GM21529 (cell line): ENCODE measurements around the gene HSPG2.

ENCODE experiments used
- ATAC-seq: cut with Tn5 transposase; IDR thresholded peaks from one replicate; pipeline ENCODE4 v1.9.1; 2021; ENCODE audit not compliant: unreplicated experiment

Gene HSPG2

DNA sequence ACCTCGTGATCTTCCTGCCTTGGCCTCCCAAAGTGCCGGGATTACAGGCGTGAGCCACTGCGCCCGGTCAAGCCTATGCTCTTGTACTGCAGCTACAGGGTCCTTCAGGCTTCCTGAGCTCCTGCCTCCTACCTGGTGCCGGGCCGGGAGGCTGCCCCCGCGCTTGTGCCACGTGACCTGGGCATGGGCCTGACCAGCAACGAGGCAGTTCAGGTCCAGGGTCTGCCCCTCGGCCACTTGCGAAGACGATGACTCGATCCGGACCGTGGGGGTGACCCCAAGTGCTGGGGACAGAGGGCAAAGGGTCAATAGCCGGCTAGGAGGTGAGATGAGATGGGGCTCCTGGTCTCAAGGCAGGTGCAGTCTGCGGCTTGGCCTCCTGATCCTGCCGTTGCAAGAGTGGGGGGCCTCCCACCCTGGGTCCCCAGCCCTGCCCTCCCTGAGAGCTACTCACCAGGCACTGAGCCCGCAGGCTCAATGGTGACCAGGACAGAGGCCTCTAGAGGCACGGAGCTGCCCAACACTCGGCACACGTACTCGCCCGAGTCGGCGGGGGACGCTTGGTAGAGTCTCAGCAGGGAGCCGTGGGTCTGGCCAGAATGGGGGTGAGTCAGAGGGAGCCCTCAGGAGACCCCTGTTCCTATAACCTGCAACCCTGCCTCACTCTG, 87.1 kb downstream of the HSPG2 start:
- ATAC-seq: no peak

DNA sequence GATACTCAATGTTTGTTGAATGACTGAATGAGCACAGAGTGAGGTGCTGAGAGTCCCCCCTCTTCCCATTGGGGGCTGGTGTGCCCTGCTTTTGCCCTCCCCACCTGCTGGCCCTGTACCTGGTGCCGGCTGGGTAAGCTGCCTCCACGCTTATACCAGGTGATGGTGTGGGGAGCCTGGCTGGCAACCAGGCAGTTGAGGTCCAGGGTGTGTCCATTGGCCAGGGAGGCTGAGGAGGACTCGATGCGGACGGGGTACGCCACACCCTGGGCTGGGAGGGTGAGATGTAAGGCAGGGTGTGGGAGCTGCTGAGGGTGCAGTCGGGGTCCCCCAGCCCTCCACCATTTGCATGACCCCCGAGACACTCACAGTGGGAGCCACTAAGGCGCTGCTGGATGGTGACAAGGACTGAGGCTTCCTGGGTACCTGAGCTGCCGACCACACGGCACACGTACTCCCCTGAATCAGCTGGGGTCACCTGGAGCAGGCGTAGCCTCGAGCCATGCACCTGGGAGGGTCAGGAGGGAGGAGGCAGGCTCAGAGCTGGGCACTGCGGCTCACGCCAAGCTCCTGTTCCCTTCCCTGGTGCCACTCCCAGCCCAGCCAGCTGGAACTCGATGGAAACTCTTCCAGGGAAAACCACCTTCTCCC, 88.5 kb downstream of the HSPG2 start:
- no peak for ATAC-seq

DNA sequence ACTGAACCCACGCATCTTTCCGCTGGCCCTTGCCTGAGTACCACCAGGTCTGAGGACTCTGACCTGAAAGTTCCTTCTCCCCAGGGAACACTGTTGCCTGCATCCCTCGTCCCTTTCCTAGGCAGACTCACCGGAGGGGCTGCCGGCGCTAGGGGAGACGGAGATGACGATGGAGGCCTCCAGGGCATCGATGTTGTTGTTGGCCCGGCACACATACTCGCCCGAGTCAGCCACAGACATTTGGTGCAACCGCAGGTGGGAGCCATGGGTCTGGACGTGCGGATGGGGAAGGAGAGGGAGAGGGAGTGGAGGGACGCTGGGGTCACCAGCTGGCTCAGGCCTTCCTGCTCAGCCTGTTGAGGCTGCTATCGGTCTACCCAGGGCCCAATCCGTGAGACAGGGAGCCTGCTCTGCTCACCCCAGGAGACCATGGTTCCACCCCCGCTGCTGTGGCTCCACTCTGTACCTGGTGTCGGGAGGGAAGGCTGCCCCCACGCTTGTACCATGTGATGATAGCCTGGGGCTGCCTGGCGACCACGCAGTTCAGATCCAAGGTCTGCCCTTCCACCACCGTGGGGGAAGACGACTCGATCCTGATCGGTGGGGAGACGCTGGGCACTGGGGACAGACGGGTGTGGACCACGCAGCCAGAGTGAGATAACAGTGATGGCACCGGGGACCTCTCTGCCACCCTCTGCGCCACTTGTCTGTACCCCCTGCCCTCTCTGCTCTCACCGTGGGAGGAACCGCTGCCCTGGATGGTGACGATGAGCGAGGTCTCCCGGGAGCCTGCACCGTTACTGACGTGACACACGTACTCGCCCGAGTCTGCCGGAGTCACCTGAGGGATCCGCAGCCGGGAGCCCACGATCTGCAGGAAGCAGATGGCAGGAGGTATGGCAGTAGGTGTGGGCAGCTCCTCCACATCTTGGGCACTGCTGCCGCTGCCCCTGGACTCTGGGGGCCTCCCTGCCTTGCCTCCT, 89.6 kb downstream of the HSPG2 start:
- no peak for ATAC-seq

DNA sequence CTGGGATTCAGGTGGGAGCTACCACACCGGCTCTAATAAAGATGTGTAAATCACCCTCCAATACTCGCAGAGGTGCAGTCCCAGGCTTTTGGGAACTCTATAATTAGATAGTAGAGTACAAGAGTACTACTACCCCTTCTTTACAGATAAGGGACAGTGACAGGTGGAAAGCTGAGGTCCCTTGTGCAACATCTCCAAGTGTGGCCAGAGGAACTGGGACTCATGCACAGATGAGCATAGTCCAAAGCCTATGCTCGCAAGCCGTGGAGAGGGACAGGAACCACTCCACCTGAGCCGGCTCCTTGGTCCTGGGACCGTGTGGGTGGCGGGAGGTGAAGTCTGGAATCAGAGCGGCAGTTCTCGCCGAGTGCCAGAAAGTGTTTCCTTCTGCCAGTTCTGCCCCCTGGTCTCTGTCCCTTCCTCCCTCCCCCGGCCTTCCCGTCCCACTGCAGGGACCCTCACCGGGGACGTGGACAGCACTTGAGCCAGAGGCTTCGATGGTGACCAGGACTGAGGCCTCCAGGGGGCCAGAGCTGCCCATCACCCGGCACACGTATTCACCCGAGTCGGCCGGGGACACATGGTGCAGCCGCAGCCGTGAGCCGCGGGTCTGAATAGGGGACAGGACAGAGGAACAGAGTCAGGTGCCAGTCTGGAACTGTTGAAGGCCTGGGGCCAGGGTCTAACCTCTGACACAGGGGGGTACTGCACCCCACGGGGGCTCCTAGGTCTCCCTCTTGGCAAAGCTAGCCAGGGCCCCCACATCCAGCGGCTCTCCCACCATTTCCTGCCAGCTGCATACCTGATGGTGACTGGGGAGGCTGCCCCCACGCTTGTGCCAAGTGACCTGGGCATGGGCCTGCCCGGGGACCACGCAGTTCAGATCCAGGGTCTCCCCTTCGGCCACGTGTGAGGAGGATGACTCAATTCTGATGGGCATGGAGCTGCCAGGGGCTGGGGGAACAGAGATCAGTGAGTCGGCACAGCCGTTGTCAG, 91.2 kb downstream of the HSPG2 start:
- no peak for ATAC-seq

DNA sequence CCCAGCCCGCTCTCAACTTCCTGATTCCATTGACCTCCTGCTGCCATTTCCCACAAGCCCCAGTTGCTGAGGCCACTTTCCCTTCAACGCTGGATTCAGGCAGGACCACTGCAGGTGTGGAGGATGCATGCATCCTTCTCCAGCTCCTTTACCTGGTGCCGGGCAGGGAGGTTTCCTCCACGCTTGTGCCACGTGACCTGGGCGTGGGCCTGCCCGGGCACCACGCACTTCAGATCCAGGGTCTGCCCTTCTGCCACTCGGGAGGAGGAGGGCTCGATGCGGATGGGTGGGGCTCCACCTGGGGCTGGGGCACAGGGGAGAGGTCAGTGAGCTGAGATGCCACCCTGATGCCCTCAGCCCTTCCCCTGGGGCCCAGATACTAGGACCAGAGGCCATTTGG, 93.1 kb downstream of the HSPG2 start:
- ATAC-seq: no peak

DNA sequence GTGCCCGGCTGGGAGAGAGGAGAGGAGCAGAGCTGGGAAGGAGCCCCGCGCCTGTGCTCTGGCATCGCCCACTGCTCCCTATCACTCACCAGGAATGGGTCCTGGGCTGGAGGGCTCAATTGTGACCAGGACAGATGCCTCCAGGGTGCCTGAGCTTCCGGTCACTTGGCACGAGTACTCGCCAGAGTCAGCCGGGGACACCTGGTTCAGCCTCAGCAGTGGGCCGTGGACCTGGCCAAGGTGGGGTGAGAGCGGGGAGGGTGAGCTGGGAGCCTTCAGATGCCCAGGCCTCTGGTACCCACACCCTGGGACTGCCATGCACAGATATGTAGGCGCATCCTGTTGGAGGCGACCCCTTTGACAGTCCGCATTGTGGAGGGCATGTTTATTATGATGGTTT, 93.9 kb downstream of the HSPG2 start:
- no peak for ATAC-seq

DNA sequence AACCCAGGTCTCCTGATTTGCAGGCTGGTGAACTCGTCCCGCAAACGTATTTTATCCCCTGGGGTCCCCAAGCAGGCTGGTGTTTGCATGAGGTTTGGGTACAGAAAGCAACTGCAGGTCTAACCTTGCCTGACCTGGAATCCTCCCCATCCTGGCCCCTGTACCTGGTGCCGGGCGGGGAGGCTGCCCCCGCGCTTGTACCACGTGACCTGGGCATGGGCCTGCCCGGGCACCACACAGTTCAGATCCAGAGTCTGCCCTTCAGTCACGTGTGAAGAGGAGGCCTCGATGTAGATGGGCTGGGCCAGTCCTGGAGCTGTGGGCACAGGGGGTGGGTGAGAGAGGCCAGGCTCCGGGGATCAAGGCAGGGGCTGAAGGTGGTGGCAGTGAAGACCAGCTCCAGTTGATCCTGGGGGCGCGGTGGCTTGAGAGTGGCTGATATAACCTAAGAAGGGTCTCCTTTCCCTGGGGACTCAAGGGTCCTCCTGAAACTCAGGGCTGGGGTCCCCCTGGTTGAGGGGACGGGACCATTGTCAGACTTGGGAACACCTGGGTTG, 94.4 kb downstream of the HSPG2 start:
- no peak for ATAC-seq

DNA sequence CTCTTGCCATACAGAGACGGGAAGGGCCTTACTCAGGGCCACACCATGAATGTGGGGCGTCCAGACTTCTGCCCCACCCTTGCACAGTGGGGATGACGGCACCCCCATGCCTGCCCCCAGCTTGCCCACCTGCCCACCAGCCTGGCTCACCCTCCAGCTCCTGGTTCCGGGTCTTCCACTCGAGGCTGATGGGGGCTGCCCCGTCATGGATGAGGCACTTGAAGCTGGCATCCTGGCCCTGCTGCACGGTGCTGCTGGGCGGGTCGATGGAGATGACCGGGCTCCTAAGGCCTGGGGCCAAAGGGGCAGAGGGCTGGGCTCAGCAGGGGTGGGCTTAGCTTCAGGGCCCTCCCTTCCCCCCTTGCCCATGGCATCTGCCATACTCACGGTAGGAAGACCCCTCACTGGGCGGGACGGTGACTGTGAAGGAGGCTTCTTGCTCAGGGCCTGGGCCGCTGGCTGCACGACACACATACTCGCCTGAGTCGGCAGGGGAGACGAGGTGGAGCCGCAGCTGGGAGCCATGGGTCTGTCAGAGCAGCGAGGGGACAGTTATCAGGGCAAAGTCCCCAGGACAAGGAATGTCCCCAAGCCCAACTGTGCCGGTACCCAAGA, 95.2 kb downstream of the HSPG2 start:
- ATAC-seq: no peak

DNA sequence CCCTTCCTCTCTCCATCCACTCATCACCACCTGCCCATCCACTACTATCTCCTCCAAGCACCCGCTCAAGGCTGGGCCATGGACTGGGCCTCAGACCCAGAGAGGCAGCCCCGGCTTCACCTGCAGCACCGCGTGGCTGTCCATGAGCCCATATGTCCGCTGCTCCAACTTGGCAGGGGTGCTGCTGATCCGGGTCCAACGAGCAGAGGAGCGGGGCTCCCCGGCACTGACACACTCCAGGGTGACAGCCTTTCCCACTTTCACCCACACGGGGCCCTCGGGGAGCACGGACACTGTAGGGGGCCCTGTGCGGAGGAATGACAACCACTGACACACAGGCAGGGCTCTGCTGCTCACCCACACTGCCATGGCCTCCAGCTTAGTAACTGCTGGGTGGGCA, 96.1 kb downstream of the HSPG2 start:
- ATAC-seq: no peak

DNA sequence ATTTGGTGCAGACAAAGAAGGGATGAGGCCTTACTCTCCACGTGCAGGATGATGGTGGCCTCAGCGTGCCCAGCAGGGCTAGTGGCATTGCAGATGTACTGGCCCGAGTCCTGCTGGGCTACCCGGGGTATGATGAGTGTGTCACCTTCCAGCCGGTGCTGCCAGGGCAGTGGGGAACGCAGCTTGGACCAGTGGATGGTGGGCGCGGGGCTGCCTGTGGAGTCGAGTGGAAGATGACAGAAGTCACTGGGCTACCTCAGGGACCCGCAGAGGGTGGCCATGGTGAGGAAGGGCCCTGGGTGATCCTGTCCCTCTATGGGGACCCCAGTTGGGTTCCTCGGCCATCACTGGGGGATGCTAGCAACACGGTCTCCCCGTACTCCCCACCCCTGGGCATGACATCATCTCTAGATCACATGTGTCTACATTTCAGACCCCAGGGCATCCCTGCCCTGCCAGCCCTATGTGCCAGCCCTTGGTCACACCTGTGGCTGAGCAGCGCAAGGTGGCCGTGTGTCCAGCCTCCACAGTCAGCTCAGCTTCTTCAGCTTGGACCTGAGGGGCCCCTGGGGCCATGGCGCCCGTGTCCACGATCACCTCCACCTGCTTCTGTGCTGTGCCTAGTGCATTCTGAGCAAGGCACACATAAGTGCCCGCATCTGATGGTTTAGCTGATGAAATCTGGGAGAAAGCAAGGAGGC, 97.6 kb downstream of the HSPG2 start:
- ATAC-seq: no peak

DNA sequence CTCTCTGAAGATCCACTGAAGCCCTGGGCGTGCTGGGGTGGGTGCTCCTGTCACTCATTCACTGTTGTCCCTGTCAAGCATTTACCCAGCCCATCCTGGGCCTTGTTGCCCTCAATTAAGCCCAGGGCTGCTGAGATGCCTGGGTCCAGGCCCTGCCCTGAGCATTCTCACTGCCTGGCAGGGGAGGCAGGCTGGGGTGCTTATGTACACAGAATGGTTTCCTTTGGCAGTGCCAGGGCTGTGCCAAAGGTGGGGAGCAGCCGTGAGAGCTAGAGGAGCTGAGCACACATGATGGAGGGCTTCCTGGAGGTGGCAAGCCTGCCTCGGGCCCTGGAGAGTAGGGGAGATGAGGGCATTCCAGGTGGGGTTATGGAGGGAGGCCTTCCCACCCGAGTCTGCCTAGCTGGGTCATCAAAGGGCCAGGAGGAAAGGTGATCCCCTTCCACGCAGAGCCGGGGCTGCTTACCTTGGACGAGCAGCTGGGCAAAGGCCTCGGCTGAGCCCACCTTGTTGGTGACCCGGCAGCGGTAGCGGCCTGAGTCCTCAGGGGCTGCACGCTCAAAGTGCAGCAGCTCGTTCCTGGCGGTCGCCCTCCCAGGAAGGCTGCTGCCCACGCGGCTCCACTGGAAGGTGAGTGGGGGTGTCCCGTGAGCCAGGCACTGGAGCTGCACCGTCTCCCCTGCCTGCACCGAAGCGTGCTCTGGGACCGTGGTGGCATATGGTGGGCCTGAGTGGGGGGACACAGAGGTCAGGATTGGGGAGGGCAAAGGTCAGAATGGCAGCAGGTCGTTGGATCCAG, 98.6 kb downstream of the HSPG2 start:
- no peak for ATAC-seq

DNA sequence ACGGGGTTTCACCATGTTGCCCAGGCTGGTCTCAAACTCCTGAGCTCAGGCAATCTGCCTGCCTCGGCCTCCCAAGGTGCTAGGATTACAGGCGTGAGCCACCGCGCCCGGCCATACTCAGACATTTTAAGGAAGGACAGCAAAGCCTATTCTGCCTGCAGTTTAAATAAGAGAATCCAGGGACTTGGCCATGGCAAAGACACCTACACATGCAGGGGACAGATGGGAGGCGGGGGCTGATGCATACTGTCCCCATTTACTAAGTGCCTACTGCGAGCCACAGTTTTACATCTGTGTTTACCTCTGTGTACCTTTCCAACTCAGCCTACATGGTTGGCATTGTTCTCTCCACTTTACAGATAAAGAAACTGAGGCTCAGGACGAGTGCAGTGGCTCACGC, 99.6 kb downstream of the HSPG2 start:
- no peak for ATAC-seq

DNA sequence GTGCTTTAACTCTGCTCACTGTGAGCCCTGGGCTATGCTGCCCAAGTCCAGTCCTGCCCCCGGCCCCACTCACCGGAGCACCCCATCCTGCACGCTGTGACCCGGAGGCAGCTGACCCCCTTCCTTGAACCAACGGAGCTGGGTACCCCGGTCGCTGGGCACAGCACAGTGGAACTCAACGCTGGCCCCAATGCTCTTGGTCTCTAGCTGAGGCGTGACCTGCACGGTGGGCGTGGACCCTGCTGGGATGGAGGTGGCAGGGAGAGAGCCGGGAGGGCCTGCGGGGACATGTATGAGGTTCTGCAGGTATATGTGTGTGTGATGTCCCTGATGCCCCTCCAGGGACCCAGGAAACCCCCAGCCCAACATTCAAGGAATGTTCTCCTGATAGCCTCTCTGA, 100.4 kb downstream of the HSPG2 start:
- no peak for ATAC-seq

DNA sequence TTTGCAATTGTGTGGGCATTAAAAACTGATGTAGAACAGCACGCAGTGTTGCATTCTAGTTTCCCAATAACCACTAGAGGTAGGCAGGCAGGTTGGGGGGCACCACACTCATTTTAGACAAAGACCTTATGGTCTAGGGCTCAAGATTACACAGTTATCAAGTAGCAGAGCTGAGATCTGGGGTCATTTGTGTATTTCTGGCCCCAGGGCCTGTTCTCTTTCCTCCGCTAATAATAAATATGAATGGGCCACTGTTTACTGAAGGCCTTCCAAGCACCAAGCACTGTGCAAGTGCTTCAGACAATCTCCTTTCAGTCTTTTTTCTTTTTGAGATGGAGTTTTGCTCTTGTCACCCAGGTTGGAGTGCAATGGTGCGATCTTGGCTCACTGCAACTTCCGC, 101.1 kb downstream of the HSPG2 start:
- ATAC-seq: no peak

DNA sequence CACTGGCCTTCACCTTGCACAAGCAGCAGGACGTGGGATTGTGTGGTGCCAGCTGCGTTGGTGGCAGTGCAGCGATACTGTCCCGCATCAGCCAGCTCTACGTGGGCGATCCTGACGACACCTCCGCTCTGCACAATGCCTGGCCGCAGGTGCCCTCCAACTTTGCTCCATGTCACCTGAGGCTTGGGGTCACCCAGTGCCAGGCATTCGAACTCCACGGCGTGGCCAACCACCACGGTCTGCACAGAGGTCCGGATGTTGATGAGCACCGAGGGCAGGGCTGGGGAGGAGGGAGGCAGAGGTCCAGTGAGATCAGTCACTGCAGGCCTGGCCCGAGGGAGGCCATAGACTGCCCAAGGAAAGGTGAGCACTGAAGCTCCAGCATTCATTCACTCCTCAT, 102.4 kb downstream of the HSPG2 start:
- ATAC-seq: no peak

DNA sequence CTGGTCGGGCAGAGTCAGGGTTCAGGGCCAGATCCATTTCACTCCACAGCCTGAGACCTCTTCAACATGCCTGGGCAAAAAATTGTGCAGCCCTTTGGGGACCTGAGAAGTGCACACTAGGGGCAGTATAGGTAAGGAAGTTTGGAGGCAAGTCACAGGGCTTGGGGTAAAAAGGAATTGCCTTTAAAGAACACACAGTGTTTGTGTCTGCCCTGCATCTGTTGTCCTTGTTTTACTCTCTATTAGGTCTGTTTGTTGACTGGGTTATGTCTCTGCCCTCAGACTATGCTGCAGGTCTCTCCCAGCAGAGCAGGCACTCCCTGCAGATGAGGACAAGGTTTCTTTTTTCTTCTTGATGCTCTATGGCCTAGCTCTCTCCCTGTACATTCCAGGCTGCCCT, 103.0 kb downstream of the HSPG2 start:
- no peak for ATAC-seq

DNA sequence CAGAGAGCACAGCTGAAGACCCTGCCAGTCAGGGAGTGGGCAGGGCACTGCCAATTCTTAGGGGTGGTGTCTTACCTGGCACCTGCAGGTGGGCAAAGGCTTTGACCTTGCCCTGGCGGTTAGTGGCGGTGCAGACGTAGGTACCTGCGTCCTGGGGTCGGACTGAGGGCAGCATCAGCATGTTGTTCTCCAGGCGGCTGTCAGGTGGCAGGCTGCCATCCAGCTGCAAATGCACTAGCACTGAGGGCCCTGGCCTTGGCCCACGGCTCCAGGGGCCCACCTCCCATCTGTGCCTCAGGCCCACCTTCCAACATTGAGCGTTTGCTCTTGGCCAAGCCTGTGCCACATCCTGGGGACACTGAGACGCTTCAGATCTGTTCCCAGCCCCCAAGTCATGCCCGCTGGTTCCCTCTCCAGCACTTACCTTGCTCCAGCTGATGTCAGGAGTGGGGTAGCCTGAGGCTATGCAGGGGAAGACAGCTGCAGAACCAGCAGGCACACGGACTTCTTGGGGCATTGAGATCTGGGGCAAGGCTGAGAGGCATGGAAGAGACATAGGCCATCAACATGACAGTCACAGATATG, 103.6 kb downstream of the HSPG2 start:
- no peak for ATAC-seq

DNA sequence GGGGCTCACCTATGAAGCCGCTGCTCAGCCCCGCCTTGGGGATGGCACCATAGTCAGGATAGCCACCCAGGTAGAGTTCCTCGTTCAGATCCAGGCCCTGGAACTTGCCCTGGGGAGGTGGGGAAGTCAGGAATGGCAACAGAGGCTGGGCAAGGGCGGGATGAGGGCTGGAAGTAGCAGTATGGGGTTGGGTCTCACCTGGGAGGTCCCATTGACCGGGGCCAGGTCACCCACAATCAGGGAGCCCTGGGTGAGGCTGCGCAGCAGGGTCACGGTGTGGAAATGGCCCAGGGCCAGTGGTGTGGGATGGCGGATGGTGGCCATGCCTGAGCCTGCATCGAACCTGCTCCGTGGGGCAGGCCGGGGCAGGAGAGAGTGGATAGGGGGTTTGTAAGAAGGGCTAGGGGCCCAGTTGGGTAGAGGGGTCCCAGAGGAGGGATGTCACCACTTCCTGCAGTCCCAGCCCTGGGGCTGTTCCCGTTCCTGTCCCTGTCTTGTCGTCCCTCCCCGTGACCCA, 105.6 kb downstream of the HSPG2 start:
- no peak for ATAC-seq
